PC-9 (cell line): ENCODE results near the gene SULT4A1. TPM values are rescaled to one million over a fixed set of nuclear protein-coding genes. Genes with fewer than 3 reads are reported as not detected.

Experiments
- BruUV-seq: library from RNA; stranded (reverse); fragments of 400-500 nt; replicated peaks from 2 replicates; lab custom pipeline; 2021; lab: Mats Ljungman, UMichigan
- CTCF ChIA-PET: fragments of 300-600 bp; sonication (Branson Sonifier 250); formaldehyde crosslinking; loops from one replicate; lab custom pipeline; 2022; ENCODE audit warnings: antibody characterized with exemption; lab: Charles Lee
- POLR2A ChIA-PET: fragments of 300-600 bp; sonication (Branson Sonifier 250); formaldehyde crosslinking; loops from one replicate; lab custom pipeline; 2022; ENCODE audit warnings: antibody characterized with exemption; ENCODE audit not compliant: unreplicated experiment; lab: Charles Lee
- DNase-seq, 2 experiments: peaks; one replicate each; pipeline versions ENCODE4 v3.0.0 to v3.0.0-alpha.2; 2015 to 2022; ENCODE audit warnings: mixed read lengths in 1 of 2
- H2AFZ ChIP-seq: fragments of 200-600 bp; sonication (generic); 2 replicates; pipeline ENCODE4 v1.8.1; 2017; ENCODE audit warnings: antibody characterized with exemption
- H3F3A ChIP-seq: fragments of 200-600 bp; sonication (generic); 2 replicates; pipeline ENCODE4 v1.8.1; 2017; ENCODE audit warnings: antibody characterized with exemption, mild to moderate bottlenecking, low read depth; ENCODE audit not compliant: insufficient read depth
- H3K27ac ChIP-seq: fragments of 200-600 bp; sonication (generic); 2 replicates; pipeline ENCODE4 v1.6.1; 2016; ENCODE audit warnings: mixed run types
- H3K27me3 ChIP-seq: fragments of 200-600 bp; sonication (generic); 2 replicates; pipeline ENCODE4 v1.6.1; 2016; ENCODE audit warnings: low read depth, mixed run types; ENCODE audit not compliant: insufficient read depth
- H3K36me3 ChIP-seq: fragments of 200-600 bp; sonication (generic); 2 replicates; pipeline ENCODE4 v1.6.1; 2016; ENCODE audit warnings: low read depth, mixed run types
- H3K4me1 ChIP-seq: fragments of 200-600 bp; sonication (generic); replicated peaks from 2 replicates; pipeline ENCODE4 v1.6.1; 2016; ENCODE audit warnings: mixed run types; ENCODE audit not compliant: insufficient read depth
- H3K4me2 ChIP-seq: fragments of 200-600 bp; sonication (generic); 2 replicates; pipeline ENCODE4 v1.6.1; 2017; ENCODE audit warnings: mixed run types
- H3K4me3 ChIP-seq: fragments of 200-600 bp; sonication (generic); 2 replicates; pipeline ENCODE4 v1.6.1; 2016; ENCODE audit warnings: mixed run types
- H3K79me2 ChIP-seq: fragments of 200-600 bp; sonication (generic); 2 replicates; pipeline ENCODE4 v1.6.1; 2017; ENCODE audit warnings: low read depth, mixed run types
- H3K9me2 ChIP-seq: fragments of 200-600 bp; sonication (generic); 2 replicates; pipeline ENCODE4 v1.8.1; 2017; ENCODE audit warnings: mild to moderate bottlenecking; ENCODE audit not compliant: insufficient read depth
- H3K9me3 ChIP-seq: fragments of 200-600 bp; sonication (generic); 2 replicates; pipeline ENCODE4 v1.8.1; 2016; ENCODE audit warnings: low read depth; ENCODE audit not compliant: insufficient read depth
- H4K20me1 ChIP-seq: fragments of 200-600 bp; sonication (generic); 2 replicates; pipeline ENCODE4 v1.8.1; 2017; ENCODE audit not compliant: insufficient read depth
- CTCF ChIP-seq: fragments of 200-600 bp; sonication (generic); conservative IDR thresholded peaks from 2 replicates; pipeline ENCODE4 v1.6.1; 2017; ENCODE audit warnings: mixed run types, antibody characterized with exemption, mild to moderate bottlenecking, moderate library complexity
- EZH2 ChIP-seq: fragments of 200-600 bp; sonication (generic); IDR thresholded peaks from 2 replicates; pipeline ENCODE4 v1.8.0; 2017; ENCODE audit warnings: antibody characterized with exemption, low read depth
- intact Hi-C: fragments of 100-400 bp; cut with micrococcal nuclease; formaldehyde crosslinking; loops from one replicate; pipeline ENCODE4 v1.10.0; 2022; ENCODE audit not compliant: unreplicated experiment
- total RNA-seq: library from RNA; stranded (reverse); gene quantifications from 2 replicates; pipeline ENCODE4 v1.2.3, GENCODE V29; 2021

SULT4A1 gene
- total RNA-seq, 1 experiment from 2014 or later: 3.4 TPM

GRCh38 chr22:43800970-43801369, 61.3 kb downstream of the SULT4A1 start:
- Histone ChIP-seq H3F3A (no peaks in the 10 kb centered on the region), H3K36me3 (no peaks in the 10 kb centered on the region), H4K20me1 (no peaks in the 10 kb centered on the region; the same call in 1 of the 2 replicates), H3K27me3 (peaks cover 21% of the 10 kb centered on the region), H3K79me2 (no peaks in the 10 kb centered on the region), H3K9me3 (no peaks in the 10 kb centered on the region; the same call in 1 of the 2 replicates), H3K4me1 (no peaks in the 10 kb centered on the region), H3K4me2 (no peak overlapping the region), H3K9me2 (no peaks in the 10 kb centered on the region), H2AFZ (no peak overlapping the region), H3K4me3 (no peak overlapping the region), H3K27ac (no peak overlapping the region)
- ChIA-PET POLR2A (interaction anchor here (0.6 kb wide), 1 partner anchor 1520 kb away, joined by 4 read pairs; no protein-coding TSS in a partner anchor), CTCF (no interaction called here)
- TF ChIP-seq EZH2: no peak
- TF ChIP-seq CTCF: no peak
- BruUV-seq: no TSS peak
- intact Hi-C loops: no loop called here
- no peak for DNase-seq

- TF ChIP-seq CTCF: no peak
- TF ChIP-seq EZH2: no peak
- ChIA-PET POLR2A (no interaction called here), CTCF (interaction anchor here (0.7 kb wide), 1 partner anchor 15 kb away, joined by 4 read pairs; no protein-coding TSS in a partner anchor)
- Histone ChIP-seq H3F3A (no peaks in the 10 kb centered on the region), H2AFZ (no peak overlapping the region), H3K27me3 (peaks cover 33% of the 10 kb centered on the region), H3K4me2 (no peak overlapping the region), H3K4me3 (no peak overlapping the region), H3K9me3 (no peaks in the 10 kb centered on the region; the same call in 1 of the 2 replicates), H3K9me2 (no peaks in the 10 kb centered on the region), H3K36me3 (no peaks in the 10 kb centered on the region), H4K20me1 (peaks cover 4% of the 10 kb centered on the region), H3K4me1 (no peaks in the 10 kb centered on the region), H3K27ac (no peak overlapping the region), H3K79me2 (no peaks in the 10 kb centered on the region)
- intact Hi-C loops: no loop called here
- no peak for DNase-seq
- no TSS peak for BruUV-seq
Measured at GRCh38 chr22:43798492-43798891, 63.8 kb downstream of the SULT4A1 start.

GRCh38 chr22:43796567-43796966, 65.7 kb downstream of the SULT4A1 start:
- BruUV-seq: no TSS peak
- no peaks in the 10 kb centered on the region for H3F3A ChIP-seq
- no peak overlapping the region for H3K27ac ChIP-seq
- H4K20me1 ChIP-seq: peaks cover 4% of the 10 kb centered on the region; the same call in 1 of the 2 replicates
- POLR2A ChIA-PET: no interaction called here
- H3K9me3 ChIP-seq: no peaks in the 10 kb centered on the region; the same call in 1 of the 2 replicates
- H3K4me1 ChIP-seq: no peaks in the 10 kb centered on the region
- H3K27me3 ChIP-seq: peaks cover 16% of the 10 kb centered on the region; the same call in 1 of the 2 replicates
- no peak overlapping the region for H3K4me3 ChIP-seq
- H2AFZ ChIP-seq: no peak overlapping the region
- CTCF ChIA-PET: interaction anchor here (0.5 kb wide), 1 partner anchor 36 kb away, joined by 4 read pairs; no protein-coding TSS in a partner anchor
- DNase-seq: no peak
- no peaks in the 10 kb centered on the region for H3K79me2 ChIP-seq
- intact Hi-C loops: loop anchor here (1.0 kb wide), 1 partner anchor 408 kb away; no protein-coding TSS in a partner anchor
- TF ChIP-seq CTCF (peak; percentile 42; the same call in 1 of the 2 replicates), EZH2 (no peak)
- H3K9me2 ChIP-seq: no peaks in the 10 kb centered on the region
- no peaks in the 10 kb centered on the region for H3K36me3 ChIP-seq
- no peak overlapping the region for H3K4me2 ChIP-seq
